H9 (cell line): ENCODE results near the gene TBRG1. TPM values are rescaled to one million over a fixed set of nuclear protein-coding genes. Genes with fewer than 3 reads are reported as not detected.
"Not testable (repeated sequence)": the region's sequence is repeated elsewhere in the genome, so short reads cannot be mapped to it uniquely, and the experiment has no call there.

Source experiments
- DNase-seq: peaks from one replicate; pipeline ENCODE4 v3.0.0-alpha.2; 2017
- H2AFZ ChIP-seq: one replicate; pipeline ENCODE4 v1.6.1; 2013; ENCODE audit warnings: mild to moderate bottlenecking, low read length, control low read depth, moderate library complexity
- H2AK5ac ChIP-seq: 2 replicates; pipeline ENCODE4 v1.6.1; 2013; ENCODE audit warnings: low read length, control low read depth, mixed read lengths; ENCODE audit not compliant: insufficient read length
- H2BK120ac ChIP-seq: one replicate; pipeline ENCODE4 v1.6.1; 2013; ENCODE audit warnings: low read depth, mild to moderate bottlenecking, low read length, control low read depth, inconsistent platforms; ENCODE audit not compliant: poor library complexity, severe bottlenecking
- H2BK12ac ChIP-seq: 2 replicates; pipeline ENCODE4 v1.6.1; 2013; ENCODE audit warnings: low read length, control low read depth, mixed read lengths, low read depth; ENCODE audit not compliant: insufficient read length
- H2BK15ac ChIP-seq: 2 replicates; pipeline ENCODE4 v1.6.1; 2013; ENCODE audit warnings: low read depth, low read length, control low read depth
- H2BK20ac ChIP-seq: one replicate; pipeline ENCODE4 v1.6.1; 2013; ENCODE audit warnings: low read depth, mild to moderate bottlenecking, low read length, control low read depth, inconsistent platforms; ENCODE audit not compliant: poor library complexity, severe bottlenecking
- H2BK5ac ChIP-seq: 2 replicates; pipeline ENCODE4 v1.6.1; 2013; ENCODE audit warnings: low read length, control low read depth, mixed read lengths; ENCODE audit not compliant: insufficient read length
- H3K14ac ChIP-seq: 2 replicates; pipeline ENCODE4 v1.6.1; 2013; ENCODE audit warnings: low read length, control low read depth; ENCODE audit not compliant: insufficient read depth
- H3K18ac ChIP-seq: 2 replicates; pipeline ENCODE4 v1.6.1; 2013; ENCODE audit warnings: low read depth, mild to moderate bottlenecking, mixed read lengths, low read length, control low read depth; ENCODE audit not compliant: insufficient read length
- H3K23ac ChIP-seq: 2 replicates; pipeline ENCODE4 v1.6.1; 2013; ENCODE audit warnings: low read length, control low read depth, mixed read lengths, low read depth; ENCODE audit not compliant: insufficient read length
- H3K23me2 ChIP-seq: 2 replicates; pipeline ENCODE4 v1.6.1; 2013; ENCODE audit warnings: low read depth, mild to moderate bottlenecking, mixed read lengths, low read length, control low read depth; ENCODE audit not compliant: insufficient read length, poor library complexity, severe bottlenecking
- H3K27ac ChIP-seq: 2 replicates; pipeline ENCODE4 v1.5.1; 2013; ENCODE audit warnings: low read length, control low read depth, mixed read lengths, low read depth; ENCODE audit not compliant: insufficient read length
- H3K27me3 ChIP-seq: 2 replicates; pipeline ENCODE4 v1.6.1; 2013; ENCODE audit warnings: low read length, control low read depth, inconsistent platforms; ENCODE audit not compliant: insufficient read depth
- H3K4ac ChIP-seq: 2 replicates; pipeline ENCODE4 v1.6.1; 2013; ENCODE audit warnings: low read depth, mild to moderate bottlenecking, control low read depth, inconsistent platforms, low read length, moderate library complexity
- H3K4me1 ChIP-seq: 2 replicates; pipeline ENCODE4 v1.6.1; 2013; ENCODE audit warnings: low read length, control low read depth, inconsistent platforms; ENCODE audit not compliant: insufficient read depth
- H3K4me2 ChIP-seq: 2 replicates; pipeline ENCODE4 v1.6.1; 2013; ENCODE audit warnings: low read length, control low read depth, mixed read lengths; ENCODE audit not compliant: insufficient read length, insufficient read depth
- H3K56ac ChIP-seq: 2 replicates; pipeline ENCODE4 v1.6.1; 2013; ENCODE audit warnings: low read depth, mild to moderate bottlenecking, mixed read lengths, low read length, control low read depth; ENCODE audit not compliant: insufficient read length
- H3K79me1 ChIP-seq: 2 replicates; pipeline ENCODE4 v1.6.1; 2013; ENCODE audit warnings: low read depth, mild to moderate bottlenecking, moderate library complexity, low read length, control low read depth, inconsistent platforms; ENCODE audit not compliant: insufficient read depth, poor library complexity, severe bottlenecking
- H3K79me2 ChIP-seq: 2 replicates; pipeline ENCODE4 v1.6.1; 2013; ENCODE audit warnings: low read length, control low read depth, inconsistent platforms; ENCODE audit not compliant: insufficient read depth
- H3K9ac ChIP-seq: 2 replicates; pipeline ENCODE4 v1.6.1; 2013; ENCODE audit warnings: low read length, control low read depth, mixed read lengths; ENCODE audit not compliant: insufficient read length; ENCODE audit errors: extremely low read depth
- H3K9me3 ChIP-seq: one replicate; pipeline ENCODE4 v1.6.1; 2013; ENCODE audit warnings: low read depth, low read length, inconsistent platforms; ENCODE audit not compliant: control insufficient read depth
- H3T11ph ChIP-seq: one replicate; pipeline ENCODE4 v1.6.1; 2013; ENCODE audit warnings: mild to moderate bottlenecking, low read length, control low read depth, inconsistent platforms
- H4K20me1 ChIP-seq: one replicate; pipeline ENCODE4 v1.6.1; 2013; ENCODE audit not compliant: control insufficient read depth, insufficient read length, insufficient read depth
- H4K5ac ChIP-seq: 2 replicates; pipeline ENCODE4 v1.6.1; 2013; ENCODE audit warnings: low read depth, mild to moderate bottlenecking, mixed read lengths, low read length, control low read depth; ENCODE audit not compliant: insufficient read length
- H4K8ac ChIP-seq: replicated peaks from 2 replicates; pipeline ENCODE4 v1.6.1; 2013; ENCODE audit warnings: low read length, control low read depth, mixed read lengths, low read depth; ENCODE audit not compliant: insufficient read length
- H4K91ac ChIP-seq: 2 replicates; pipeline ENCODE4 v1.6.1; 2013; ENCODE audit warnings: low read depth, mild to moderate bottlenecking, moderate library complexity, mixed read lengths, low read length, control low read depth; ENCODE audit not compliant: insufficient read length
- H3K27ac Mint-ChIP-seq, 3 experiments: 2 replicates in 2 of 3; 3 replicates in 1 of 3; pipeline ENCODE4 v1.8.0; 2020 to 2021; ENCODE audit warnings: mixed read lengths in 3 of 3, mild to moderate bottlenecking in 1 of 3, moderate library complexity in 1 of 3
- H3K27me3 Mint-ChIP-seq: 2 replicates; pipeline ENCODE4 v1.8.0; 2021; ENCODE audit warnings: low read depth, mild to moderate bottlenecking, moderate library complexity, mixed read lengths
- H3K36me3 Mint-ChIP-seq, 3 experiments: 2 replicates in 2 of 3; 3 replicates in 1 of 3; pipeline ENCODE4 v1.8.0; 2020 to 2021; ENCODE audit warnings: low read depth in 3 of 3, mixed read lengths in 3 of 3; ENCODE audit not compliant: insufficient read depth in 1 of 3
- H3K4me1 Mint-ChIP-seq, 2 experiments: 2 replicates each; pipeline ENCODE4 v1.8.0; 2020; ENCODE audit warnings: mixed read lengths in 2 of 2
- H3K4me3 Mint-ChIP-seq, 2 experiments: 2 replicates in 1 of 2; 3 replicates in 1 of 2; pipeline ENCODE4 v1.8.0; 2020 to 2021; ENCODE audit warnings: mild to moderate bottlenecking in 2 of 2, mixed read lengths in 2 of 2, moderate library complexity in 1 of 2
- H3K9me3 Mint-ChIP-seq, 2 experiments: 2 replicates in 1 of 2; 3 replicates in 1 of 2; pipeline ENCODE4 v1.8.0; 2020; ENCODE audit warnings: mild to moderate bottlenecking in 2 of 2, mixed read lengths in 2 of 2, moderate library complexity in 1 of 2
- CTCF ChIP-seq: fragments of 200-600 bp; sonication (generic); conservative IDR thresholded peaks from 3 replicates; pipeline ENCODE4 v1.8.0; 2021; ENCODE audit warnings: antibody characterized with exemption, mild to moderate bottlenecking
- WGBS: extraction: QIAGEN DNeasy Blood & Tissue Kit; methylation state at CpG from one replicate; pipeline ENCODE4 v1.1.7; 2013; ENCODE audit warnings: missing lambda C conversion rate, low lambda C conversion rate, mixed read lengths; ENCODE audit not compliant: insufficient read length; ENCODE audit errors: extremely low coverage; 5-methylcytosine and 5-hydroxymethylcytosine counted together
- total RNA-seq: library from RNA; stranded (reverse); gene quantifications from 2 replicates; pipeline ENCODE4 v1.2.1, GENCODE V29; 2021

The TBRG1 gene
- total RNA-seq, 1 experiment from 2014 or later, result 23.9 TPM

GRCh38 chr11:124602193-124602592, 20.5 kb upstream of the TBRG1 start:
- no peak overlapping the region for H3K23ac ChIP-seq
- H2BK15ac ChIP-seq, result no peak overlapping the region
- no peak overlapping the region for H2BK12ac ChIP-seq
- H4K20me1 ChIP-seq, result no peaks in the 10 kb centered on the region
- H3K14ac ChIP-seq, result no peak overlapping the region
- Mint-ChIP-seq H3K9me3 (no peaks in the 10 kb centered on the region; a peak in 1 of 5 replicates), H3K27me3 (peaks cover 6% of the 10 kb centered on the region), H3K4me1 (peaks cover 9 to 10% of the 10 kb centered on the region in 2 experiments), H3K27ac (no peak overlapping the region), H3K4me3 (no peak overlapping the region), H3K36me3 (no peaks in the 10 kb centered on the region)
- no peak for TF ChIP-seq CTCF
- no peak overlapping the region for H3T11ph ChIP-seq
- no peaks in the 10 kb centered on the region for H3K79me1 ChIP-seq
- WGBS, result no CpG with 5 or more reads among the region's 3 CpGs
- H3K79me2 ChIP-seq, result no peaks in the 10 kb centered on the region
- H3K27me3 ChIP-seq, result no peaks in the 10 kb centered on the region
- H2AK5ac ChIP-seq, result no peak overlapping the region
- peaks cover 4% of the 10 kb centered on the region; the same call in 1 of the 2 replicates for H3K4me1 ChIP-seq
- no peaks in the 10 kb centered on the region for H3K23me2 ChIP-seq
- no peak overlapping the region for H3K9ac ChIP-seq
- no peak overlapping the region for H2BK120ac ChIP-seq
- no peak overlapping the region for H2BK20ac ChIP-seq
- no peak overlapping the region for H4K8ac ChIP-seq
- H3K4me2 ChIP-seq, result no peak overlapping the region
- no peaks in the 10 kb centered on the region for H3K9me3 ChIP-seq
- no peak for DNase-seq
- H3K27ac ChIP-seq, result no peak overlapping the region
- H2AFZ ChIP-seq, result no peak overlapping the region
- no peak overlapping the region for H2BK5ac ChIP-seq
- no peak overlapping the region for H4K91ac ChIP-seq
- no peak overlapping the region for H3K18ac ChIP-seq
- no peak overlapping the region for H3K4ac ChIP-seq
- no peak overlapping the region for H3K56ac ChIP-seq
- H4K5ac ChIP-seq, result no peak overlapping the region

- H3K27me3 ChIP-seq, H3T11ph ChIP-seq, H4K5ac ChIP-seq, H3K4me3 Mint-ChIP-seq, H3K9me3 Mint-ChIP-seq, H3K18ac ChIP-seq, H2BK120ac ChIP-seq, H3K79me2 ChIP-seq, H3K9me3 ChIP-seq, H3K14ac ChIP-seq, H3K4me2 ChIP-seq, H3K4me1 ChIP-seq, H4K8ac ChIP-seq, H3K9ac ChIP-seq, H2BK20ac ChIP-seq, H2BK15ac ChIP-seq, H2BK12ac ChIP-seq, H3K79me1 ChIP-seq, H4K20me1 ChIP-seq, H3K36me3 Mint-ChIP-seq, H2AFZ ChIP-seq, H2AK5ac ChIP-seq, H3K23ac ChIP-seq, H2BK5ac ChIP-seq, H3K4ac ChIP-seq, H3K27me3 Mint-ChIP-seq, H4K91ac ChIP-seq, H3K23me2 ChIP-seq, H3K27ac Mint-ChIP-seq, DNase-seq, H3K27ac ChIP-seq, H3K56ac ChIP-seq: not testable (repeated sequence)
- H3K4me1 Mint-ChIP-seq, result peaks cover 9 to 10% of the 10 kb centered on the region in 2 experiments
- no CpG with 5 or more reads among the region's 3 CpGs for WGBS
These were observed 19.9 kb upstream of the TBRG1 start for GRCh38 chr11:124602723-124603122.
